ENCODE data around the gene NXF1. TPM values are rescaled to one million over a fixed set of nuclear protein-coding genes. Genes with fewer than 3 reads are reported as not detected.
A peak's percentile ranks its signal among the peaks of the same experiment; 100 is the strongest.

The NXF1 gene
- polyA plus RNA-seq, 1 of the 3 experiments (the other 2 are of a cell fraction), result 59.7 TPM

- no peak for DNase-seq
- Histone ChIP-seq H3K9ac (no peak overlapping the region), H3K4me2 (no peak overlapping the region), H3K9me3 (no peaks in the 10 kb centered on the region), H3K27ac (ENCODE audit: low read depth in 2 of 2, low read length in 1 of 2) (0 out of 4 replicates have a peak overlapping the region, but pooled peaks of 1 of the 2 experiments have one; percentile 6), H3K36me3 (replicated peaks in 1 of 2; ENCODE audit: control insufficient read depth in 1 of 2, insufficient read depth in 2 of 2, low read length in 1 of 2) (peaks cover 34 to 38% of the 10 kb centered on the region in 2 experiments), H3K9me2 (no peaks in the 10 kb centered on the region), H3F3A (replicated peaks; ENCODE audit: insufficient read depth) (peaks cover 53% of the 10 kb centered on the region), H3K27me3 (ENCODE audit: insufficient read depth) (no peaks in the 10 kb centered on the region), H3K4me3 (ENCODE audit: low read depth in 2 of 2, low read length in 1 of 2) (no peak overlapping the region), H4K20me1 (ENCODE audit: insufficient read depth) (peaks cover 39% of the 10 kb centered on the region), H3K79me2 (ENCODE audit: insufficient read depth) (peaks cover 43% of the 10 kb centered on the region), H2AFZ (ENCODE audit: low read depth) (no peak overlapping the region), H3K4me1 (ENCODE audit: control insufficient read depth in 1 of 2, insufficient read depth in 2 of 2, low read depth in 1 of 2, low read length in 1 of 2) (peaks cover 12 to 14% of the 10 kb centered on the region in 2 experiments; a peak in 3 of 4 replicates)
- POLR2A ChIA-PET, result interaction anchor here (9.4 kb wide), 1 partner anchor 11 kb away, joined by 146 read pairs; the partner anchor contains the start of gene WDR74
- 86% methylated on average over 3 of the region's 3 CpGs for WGBS (ENCODE audit: low lambda C conversion rate)
- TF ChIP-seq YY1 (IDR thresholded peaks at IDR 0.05; ENCODE audit: low read depth) (no peak), IRF3 (IDR thresholded peaks at IDR 0.05; ENCODE audit: low read depth, low read length) (no peak), RAD21 (IDR thresholded peaks at IDR 0.05; ENCODE audit: low read length) (no peak), NFIC (IDR thresholded peaks at IDR 0.05; ENCODE audit: borderline replicate concordance) (no peak), RFX5 (IDR thresholded peaks at IDR 0.05; ENCODE audit: low read length) (no peak), USF2 (IDR thresholded peaks at IDR 0.05; ENCODE audit: borderline replicate concordance, low read depth, low read length) (no peak), EP300 (IDR thresholded peaks at IDR 0.05; ENCODE audit: borderline replicate concordance in 1 of 2, low read depth in 1 of 2, low read length in 1 of 2) (no peak), USF1 (IDR thresholded peaks at IDR 0.05; ENCODE audit: borderline replicate concordance, low read depth) (no peak), RCOR1 (IDR thresholded peaks at IDR 0.05; ENCODE audit: low read length) (no peak), REST (IDR thresholded peaks at IDR 0.05; ENCODE audit: low read depth, low read length) (no peak)
- CTCF ChIA-PET, result interaction anchor here (1.2 to 1.5 kb wide), 3 partner anchors 29 to 65 kb away, joined by 3 to 5 read pairs (median 4); partner anchors contain the start of gene SLC3A2
Observed at GRCh38 chr11:62851807-62852522, 46.7 kb upstream of the NXF1 start.

All from SK-N-SH (cell line).